Spleen (tissue), 7 donors: Measurements from ENCODE around the gene RHO.

Experiments
- CTCF ChIP-seq, 11 experiments: fragments of 200-600 bp in 7 of 11; fragments of 450-650 bp in 4 of 11; sonication (generic) in 4 of 11; IDR thresholded peaks in 8 of 11; conservative IDR thresholded peaks in 3 of 11; 1 replicate in 7 of 11; 2 replicates in 4 of 11; pipeline versions ENCODE4 v1.4.0 to v1.8.0; 2016 to 2021; ENCODE audit warnings: antibody characterized with exemption in 11 of 11, inconsistent platforms in 4 of 11, mild to moderate bottlenecking in 1 of 11
- POLR2A ChIP-seq, 3 donors: fragments of 450-650 bp; IDR thresholded peaks; one replicate each; pipeline ENCODE4 v1.5.1; 2017; ENCODE audit warnings: antibody characterized with exemption in 3 of 3, mild to moderate bottlenecking in 1 of 3
- POLR2AphosphoS5 ChIP-seq, 3 donors: sonication (generic); formaldehyde crosslinking; IDR thresholded peaks; one replicate each; pipeline ENCODE4 v1.5.1; 2017; ENCODE audit warnings: antibody characterized with exemption in 3 of 3
- donor health status: DM: no; HTN: no; CAD: no; lungs with moderate emphysema.
- donor health status: DM: no; HTN: no; CAD: no.
- donor health status: DM: no; HTN: no; CAD: no.

GRCh38 chr3:129569856-129570255, 41.4 kb downstream of the RHO start:
- no peak for TF ChIP-seq CTCF (IDR thresholded peaks at IDR 0.05 in 8 of 11, conservative IDR thresholded peaks at IDR 0.05 in 3 of 11)
- peak in 1 of 3 donors; percentile 28 for TF ChIP-seq POLR2AphosphoS5 (IDR thresholded peaks at IDR 0.05)
- TF ChIP-seq POLR2A (IDR thresholded peaks at IDR 0.05) = no peak
